ENCODE measurements around the gene BLID. TPM values are rescaled to one million over a fixed set of nuclear protein-coding genes. Genes with fewer than 3 reads are reported as not detected.

BLID gene
- total and polyA plus RNA-seq, 2 experiments from 2014 or later = not detected

- no peak overlapping the region for H3K27ac Mint-ChIP-seq
- H3K9me3 Mint-ChIP-seq = no peaks in the 10 kb centered on the region
- H3K4me2 ChIP-seq = no peak overlapping the region
- no peaks in the 10 kb centered on the region for H3K27me3 ChIP-seq (ENCODE audit: insufficient read depth)
- no peaks in the 10 kb centered on the region for H4K20me1 ChIP-seq (replicated peaks; ENCODE audit: insufficient read depth)
- no peaks in the 10 kb centered on the region for H3K36me3 ChIP-seq (ENCODE audit: insufficient read depth)
- TF ChIP-seq, protein P1, sequence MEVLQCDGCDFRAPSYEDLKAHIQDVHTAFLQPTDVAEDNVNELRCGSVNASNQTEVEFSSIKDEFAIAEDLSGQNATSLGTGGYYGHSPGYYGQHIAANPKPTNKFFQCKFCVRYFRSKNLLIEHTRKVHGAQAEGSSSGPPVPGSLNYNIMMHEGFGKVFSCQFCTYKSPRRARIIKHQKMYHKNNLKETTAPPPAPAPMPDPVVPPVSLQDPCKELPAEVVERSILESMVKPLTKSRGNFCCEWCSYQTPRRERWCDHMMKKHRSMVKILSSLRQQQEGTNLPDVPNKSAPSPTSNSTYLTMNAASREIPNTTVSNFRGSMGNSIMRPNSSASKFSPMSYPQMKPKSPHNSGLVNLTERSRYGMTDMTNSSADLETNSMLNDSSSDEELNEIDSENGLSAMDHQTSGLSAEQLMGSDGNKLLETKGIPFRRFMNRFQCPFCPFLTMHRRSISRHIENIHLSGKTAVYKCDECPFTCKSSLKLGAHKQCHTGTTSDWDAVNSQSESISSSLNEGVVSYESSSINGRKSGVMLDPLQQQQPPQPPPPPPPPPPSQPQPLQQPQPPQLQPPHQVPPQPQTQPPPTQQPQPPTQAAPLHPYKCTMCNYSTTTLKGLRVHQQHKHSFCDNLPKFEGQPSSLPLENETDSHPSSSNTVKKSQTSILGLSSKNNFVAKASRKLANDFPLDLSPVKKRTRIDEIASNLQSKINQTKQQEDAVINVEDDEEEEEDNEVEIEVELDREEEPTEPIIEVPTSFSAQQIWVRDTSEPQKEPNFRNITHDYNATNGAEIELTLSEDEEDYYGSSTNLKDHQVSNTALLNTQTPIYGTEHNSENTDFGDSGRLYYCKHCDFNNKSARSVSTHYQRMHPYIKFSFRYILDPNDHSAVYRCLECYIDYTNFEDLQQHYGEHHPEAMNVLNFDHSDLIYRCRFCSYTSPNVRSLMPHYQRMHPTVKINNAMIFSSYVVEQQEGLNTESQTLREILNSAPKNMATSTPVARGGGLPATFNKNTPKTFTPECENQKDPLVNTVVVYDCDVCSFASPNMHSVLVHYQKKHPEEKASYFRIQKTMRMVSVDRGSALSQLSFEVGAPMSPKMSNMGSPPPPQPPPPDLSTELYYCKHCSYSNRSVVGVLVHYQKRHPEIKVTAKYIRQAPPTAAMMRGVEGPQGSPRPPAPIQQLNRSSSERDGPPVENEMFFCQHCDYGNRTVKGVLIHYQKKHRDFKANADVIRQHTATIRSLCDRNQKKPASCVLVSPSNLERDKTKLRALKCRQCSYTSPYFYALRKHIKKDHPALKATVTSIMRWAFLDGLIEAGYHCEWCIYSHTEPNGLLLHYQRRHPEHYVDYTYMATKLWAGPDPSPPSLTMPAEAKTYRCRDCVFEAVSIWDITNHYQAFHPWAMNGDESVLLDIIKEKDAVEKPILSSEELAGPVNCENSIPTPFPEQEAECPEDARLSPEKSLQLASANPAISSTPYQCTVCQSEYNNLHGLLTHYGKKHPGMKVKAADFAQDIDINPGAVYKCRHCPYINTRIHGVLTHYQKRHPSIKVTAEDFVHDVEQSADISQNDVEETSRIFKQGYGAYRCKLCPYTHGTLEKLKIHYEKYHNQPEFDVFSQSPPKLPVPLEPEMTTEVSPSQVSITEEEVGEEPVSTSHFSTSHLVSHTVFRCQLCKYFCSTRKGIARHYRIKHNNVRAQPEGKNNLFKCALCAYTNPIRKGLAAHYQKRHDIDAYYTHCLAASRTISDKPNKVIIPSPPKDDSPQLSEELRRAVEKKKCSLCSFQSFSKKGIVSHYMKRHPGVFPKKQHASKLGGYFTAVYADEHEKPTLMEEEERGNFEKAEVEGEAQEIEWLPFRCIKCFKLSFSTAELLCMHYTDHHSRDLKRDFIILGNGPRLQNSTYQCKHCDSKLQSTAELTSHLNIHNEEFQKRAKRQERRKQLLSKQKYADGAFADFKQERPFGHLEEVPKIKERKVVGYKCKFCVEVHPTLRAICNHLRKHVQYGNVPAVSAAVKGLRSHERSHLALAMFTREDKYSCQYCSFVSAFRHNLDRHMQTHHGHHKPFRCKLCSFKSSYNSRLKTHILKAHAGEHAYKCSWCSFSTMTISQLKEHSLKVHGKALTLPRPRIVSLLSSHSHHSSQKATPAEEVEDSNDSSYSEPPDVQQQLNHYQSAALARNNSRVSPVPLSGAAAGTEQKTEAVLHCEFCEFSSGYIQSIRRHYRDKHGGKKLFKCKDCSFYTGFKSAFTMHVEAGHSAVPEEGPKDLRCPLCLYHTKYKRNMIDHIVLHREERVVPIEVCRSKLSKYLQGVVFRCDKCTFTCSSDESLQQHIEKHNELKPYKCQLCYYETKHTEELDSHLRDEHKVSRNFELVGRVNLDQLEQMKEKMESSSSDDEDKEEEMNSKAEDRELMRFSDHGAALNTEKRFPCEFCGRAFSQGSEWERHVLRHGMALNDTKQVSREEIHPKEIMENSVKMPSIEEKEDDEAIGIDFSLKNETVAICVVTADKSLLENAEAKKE (CRISPR knock-in tag; IDR thresholded peaks at IDR 0.05) = no peak
- TF ChIP-seq ZNF114 (CRISPR knock-in tag; IDR thresholded peaks at IDR 0.05) (no peak), JUNB (IDR thresholded peaks at IDR 0.05; ENCODE audit: unreplicated experiment) (no peak), ZNF331 (CRISPR knock-in tag; IDR thresholded peaks at IDR 0.05; ENCODE audit: low read depth) (no peak), NANOG (IDR thresholded peaks at IDR 0.05; ENCODE audit: borderline replicate concordance) (no peak), STAT1 (IDR thresholded peaks at IDR 0.05; ENCODE audit: unreplicated experiment) (no peak), EZH2 (IDR thresholded peaks at IDR 0.05; ENCODE audit: low read depth, unreplicated experiment) (no peak), EZH2phosphoT487 (IDR thresholded peaks at IDR 0.05; ENCODE audit: unreplicated experiment) (no peak), CREB1 (CRISPR knock-in tag; IDR thresholded peaks at IDR 0.05; ENCODE audit: low read depth) (no peak), POLR2AphosphoS5 (IDR thresholded peaks at IDR 0.05; ENCODE audit: low read depth) (no peak), REST (IDR thresholded peaks at IDR 0.05; ENCODE audit: unreplicated experiment) (no peak)
- TF ChIP-seq, protein P2, sequence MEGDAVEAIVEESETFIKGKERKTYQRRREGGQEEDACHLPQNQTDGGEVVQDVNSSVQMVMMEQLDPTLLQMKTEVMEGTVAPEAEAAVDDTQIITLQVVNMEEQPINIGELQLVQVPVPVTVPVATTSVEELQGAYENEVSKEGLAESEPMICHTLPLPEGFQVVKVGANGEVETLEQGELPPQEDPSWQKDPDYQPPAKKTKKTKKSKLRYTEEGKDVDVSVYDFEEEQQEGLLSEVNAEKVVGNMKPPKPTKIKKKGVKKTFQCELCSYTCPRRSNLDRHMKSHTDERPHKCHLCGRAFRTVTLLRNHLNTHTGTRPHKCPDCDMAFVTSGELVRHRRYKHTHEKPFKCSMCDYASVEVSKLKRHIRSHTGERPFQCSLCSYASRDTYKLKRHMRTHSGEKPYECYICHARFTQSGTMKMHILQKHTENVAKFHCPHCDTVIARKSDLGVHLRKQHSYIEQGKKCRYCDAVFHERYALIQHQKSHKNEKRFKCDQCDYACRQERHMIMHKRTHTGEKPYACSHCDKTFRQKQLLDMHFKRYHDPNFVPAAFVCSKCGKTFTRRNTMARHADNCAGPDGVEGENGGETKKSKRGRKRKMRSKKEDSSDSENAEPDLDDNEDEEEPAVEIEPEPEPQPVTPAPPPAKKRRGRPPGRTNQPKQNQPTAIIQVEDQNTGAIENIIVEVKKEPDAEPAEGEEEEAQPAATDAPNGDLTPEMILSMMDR (conservative IDR thresholded peaks at IDR 0.05; ENCODE audit: low read depth in 2 of 2) = no peak
- TF ChIP-seq, protein P3, sequence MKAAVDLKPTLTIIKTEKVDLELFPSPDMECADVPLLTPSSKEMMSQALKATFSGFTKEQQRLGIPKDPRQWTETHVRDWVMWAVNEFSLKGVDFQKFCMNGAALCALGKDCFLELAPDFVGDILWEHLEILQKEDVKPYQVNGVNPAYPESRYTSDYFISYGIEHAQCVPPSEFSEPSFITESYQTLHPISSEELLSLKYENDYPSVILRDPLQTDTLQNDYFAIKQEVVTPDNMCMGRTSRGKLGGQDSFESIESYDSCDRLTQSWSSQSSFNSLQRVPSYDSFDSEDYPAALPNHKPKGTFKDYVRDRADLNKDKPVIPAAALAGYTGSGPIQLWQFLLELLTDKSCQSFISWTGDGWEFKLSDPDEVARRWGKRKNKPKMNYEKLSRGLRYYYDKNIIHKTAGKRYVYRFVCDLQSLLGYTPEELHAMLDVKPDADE (IDR thresholded peaks at IDR 0.05) = no peak
- no peaks in the 10 kb centered on the region for H3K36me3 Mint-ChIP-seq (ENCODE audit: low read depth)
- DNase-seq (ENCODE audit: low spot score) = no peak
- no peak overlapping the region for H3K4me3 Mint-ChIP-seq
- H3K4me1 Mint-ChIP-seq = peaks cover 32% of the 10 kb centered on the region
- no peaks in the 10 kb centered on the region for H3K9me2 ChIP-seq (ENCODE audit: insufficient read depth)
- H3K4me3 ChIP-seq = no peak overlapping the region
- no peak for ATAC-seq
- no peaks in the 10 kb centered on the region for H3F3A ChIP-seq (replicated peaks; ENCODE audit: low read depth)
- no peaks in the 10 kb centered on the region for H3K79me2 ChIP-seq (replicated peaks; ENCODE audit: insufficient read depth)
- H3K4me1 ChIP-seq (ENCODE audit: insufficient read depth) = peaks cover 26% of the 10 kb centered on the region
- no peak overlapping the region for H3K27ac ChIP-seq (ENCODE audit: low read depth)
- peaks cover 3% of the 10 kb centered on the region for H3K27me3 Mint-ChIP-seq (ENCODE audit: insufficient read depth, low read depth, poor library complexity)
- no peak overlapping the region for H2AFZ ChIP-seq
These were observed 39.0 kb upstream of the BLID start for GRCh38 chr11:122154994-122155393.

Data from GM23338 (cell line).